ENCODE measurements around the gene PTGIR. TPM values are rescaled to one million over a fixed set of nuclear protein-coding genes. Genes with fewer than 3 reads are reported as not detected.

The PTGIR gene
- total RNA-seq, 2 experiments from 2014 or later = 8.0 to 8.5 TPM

DNA sequence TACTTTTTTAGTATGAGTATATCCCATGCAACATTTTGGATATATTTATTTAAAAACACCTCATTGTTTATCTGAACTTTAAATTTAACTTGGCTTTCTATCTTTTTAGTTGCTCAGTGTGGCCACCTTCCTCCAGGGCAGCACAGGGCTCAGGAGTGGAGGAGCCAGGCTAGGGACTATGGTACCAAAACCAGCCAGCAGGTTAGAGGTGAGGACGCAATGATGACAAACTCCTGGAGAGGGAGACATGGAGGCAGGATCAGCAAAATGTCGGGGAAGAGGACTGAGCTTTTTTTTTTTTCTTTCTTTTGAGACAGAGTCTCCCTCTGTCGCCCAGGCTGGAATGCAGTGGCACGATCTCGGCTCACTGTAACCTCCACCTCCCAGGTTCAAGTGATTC is 53.4 kb downstream of the PTGIR start:
- H3K27me3 Mint-ChIP-seq = peaks cover 3% of the 10 kb centered on the region
- ATAC-seq (ENCODE audit: low read depth) = no peak
- POLR2A ChIA-PET = interaction anchor here (0.7 kb wide), 1 partner anchor 30 kb away, joined by 4 read pairs; no protein-coding TSS in a partner anchor
- no peaks in the 10 kb centered on the region for H3K9me3 Mint-ChIP-seq
- no peak overlapping the region for H3K4me3 Mint-ChIP-seq
- H3K4me1 Mint-ChIP-seq = peaks cover 7% of the 10 kb centered on the region
- H3K27ac Mint-ChIP-seq = no peak overlapping the region
- DNase-seq = no peak
- H3K36me3 Mint-ChIP-seq = peaks cover 3% of the 10 kb centered on the region

Other genes with a start within 250 kb of the PTGIR start
- gene CCDC8, start 211.5 kb downstream of the PTGIR start, total RNA-seq = not detected
- under 1 TPM in 1 of 2 experiments, not detected in 1; 0.11 TPM for gene PNMA8C, start 196.2 kb downstream of the PTGIR start, total RNA-seq
- 1 to 10 TPM; 1.7 to 1.8 TPM for gene PNMA8A, start 153.5 kb downstream of the PTGIR start, total RNA-seq
- under 1 TPM; 0.22 to 0.23 TPM for gene PNMA8B, start 129.2 kb downstream of the PTGIR start, total RNA-seq
- 100 to 1,000 TPM; 485 to 503 TPM for gene CALM3, start 23.8 kb downstream of the PTGIR start, total RNA-seq
- 1 to 10 TPM in 1 of 2 experiments, not detected in 1; 2.4 TPM for gene GNG8, start 11.1 kb upstream of the PTGIR start, total RNA-seq
- gene DACT3, start 36.1 kb upstream of the PTGIR start, total RNA-seq = under 1 TPM; 0.42 to 0.48 TPM
- gene PRKD2, start 92.0 kb upstream of the PTGIR start, total RNA-seq = 100 to 1,000 TPM; 166 to 173 TPM
- gene FKRP, start 121.0 kb upstream of the PTGIR start, total RNA-seq = 10 to 100 TPM; 17.8 to 18.1 TPM
- 10 to 100 TPM; 79.2 to 87.5 TPM for gene STRN4, start 121.4 kb upstream of the PTGIR start, total RNA-seq
- gene SLC1A5, start 163.5 kb upstream of the PTGIR start, total RNA-seq = 100 to 1,000 TPM; 121 to 127 TPM
- gene AP2S1, start 225.8 kb upstream of the PTGIR start, total RNA-seq = 100 to 1,000 TPM; 103 to 110 TPM
- gene ARHGAP35, start 235.9 kb upstream of the PTGIR start, total RNA-seq = 10 to 100 TPM; 38.8 to 42.7 TPM

All from activated naive CD8-positive, alpha-beta T cell treated with anti-CD3 and anti-CD28 coated beads, Interleukin-2, amount 10 ng/mL, durations not matched to agents 7 days and 5 days (primary cell).